CD14-positive monocyte (primary cell): Measurements from ENCODE around the gene CCT4. TPM values are rescaled to one million over a fixed set of nuclear protein-coding genes. Genes with fewer than 3 reads are reported as not detected.

ENCODE experiments used
- DNase-seq, 3 donors: peaks; one replicate each; pipeline ENCODE4 v3.0.0-alpha.2; 2011 to 2022
- H2AFZ ChIP-seq: 2 replicates; pipeline ENCODE4 v1.6.0; 2012; ENCODE audit warnings: mild to moderate bottlenecking, low read depth, low read length, inconsistent platforms; ENCODE audit not compliant: insufficient read depth, poor library complexity, severe bottlenecking
- H3K27ac ChIP-seq, 2 donors: 1 replicate in 1 of 2; 2 replicates in 1 of 2; pipeline ENCODE4 v1.5.1; 2012 to 2013; ENCODE audit warnings: low read length in 2 of 2, control low read depth in 1 of 2, inconsistent platforms in 1 of 2, low read depth in 1 of 2, mild to moderate bottlenecking in 1 of 2
- H3K27me3 ChIP-seq, 2 donors: one replicate each; pipeline versions ENCODE4 v1.6.0 to v1.6.1; 2011 to 2013; ENCODE audit warnings: low read length in 2 of 2; ENCODE audit not compliant: control insufficient read depth in 2 of 2, insufficient read depth in 2 of 2
- H3K36me3 ChIP-seq, 2 donors: replicated peaks in 1 of 2; 1 replicate in 1 of 2; 2 replicates in 1 of 2; pipeline versions ENCODE4 v1.5.1 to v1.6.1; 2012 to 2013; ENCODE audit warnings: low read length in 2 of 2, control low read depth in 1 of 2, inconsistent platforms in 1 of 2, mild to moderate bottlenecking in 1 of 2; ENCODE audit not compliant: insufficient read depth in 2 of 2, control insufficient read depth in 1 of 2
- H3K4me1 ChIP-seq, 2 donors: 1 replicate in 1 of 2; 2 replicates in 1 of 2; pipeline versions ENCODE4 v1.5.1 to v1.6.1; 2012 to 2013; ENCODE audit warnings: low read length in 2 of 2, control low read depth in 1 of 2, inconsistent platforms in 1 of 2, mild to moderate bottlenecking in 1 of 2, moderate library complexity in 1 of 2; ENCODE audit not compliant: insufficient read depth in 2 of 2, control insufficient read depth in 1 of 2
- H3K4me2 ChIP-seq: replicated peaks from 2 replicates; pipeline ENCODE3; 2012; ENCODE audit warnings: low read length, moderate library complexity, mild to moderate bottlenecking; ENCODE audit not compliant: poor library complexity, severe bottlenecking; ENCODE audit errors: extremely low read depth
- H3K4me3 ChIP-seq, 3 experiments: fragments of 200-600 bp in 1 of 3; sonication (generic) in 1 of 3; replicated peaks in 1 of 3; 1 replicate in 2 of 3; 2 replicates in 1 of 3; pipeline ENCODE4 v1.5.1; 2011 to 2013; ENCODE audit warnings: low read length in 3 of 3, mild to moderate bottlenecking in 3 of 3, control low read depth in 2 of 3, low read depth in 2 of 3, inconsistent platforms in 1 of 3, moderate library complexity in 1 of 3
- H3K79me2 ChIP-seq: 2 replicates; pipeline ENCODE4 v1.6.0; 2012; ENCODE audit warnings: mild to moderate bottlenecking, control low read depth, inconsistent platforms, low read length, moderate library complexity; ENCODE audit not compliant: insufficient read depth
- H3K9ac ChIP-seq: 2 replicates; pipeline ENCODE4 v1.6.0; 2017; ENCODE audit warnings: low read length, mild to moderate bottlenecking; ENCODE audit not compliant: insufficient read depth, poor library complexity, severe bottlenecking
- H3K9me3 ChIP-seq, 2 donors: replicated peaks in 1 of 2; 1 replicate in 1 of 2; 2 replicates in 1 of 2; pipeline versions ENCODE4 v1.5.1 to v1.6.1; 2012 to 2013; ENCODE audit warnings: low read length in 2 of 2, control low read depth in 1 of 2; ENCODE audit not compliant: control insufficient read depth in 1 of 2, insufficient read depth in 1 of 2
- H4K20me1 ChIP-seq: 2 replicates; pipeline ENCODE4 v1.6.0; 2012; ENCODE audit warnings: mild to moderate bottlenecking, low read length, control low read depth, moderate library complexity; ENCODE audit not compliant: insufficient read depth
- H3K27ac Mint-ChIP-seq, 7 donors: one replicate each; pipeline ENCODE4 v1.8.0; 2020; ENCODE audit warnings: mild to moderate bottlenecking in 7 of 7, mixed read lengths in 7 of 7, moderate library complexity in 6 of 7, inconsistent platforms in 2 of 7
- H3K27me3 Mint-ChIP-seq, 3 donors: one replicate each; pipeline ENCODE4 v1.8.0; 2021 to 2022; ENCODE audit warnings: low read depth in 3 of 3, mild to moderate bottlenecking in 3 of 3, mixed read lengths in 3 of 3, moderate library complexity in 3 of 3, inconsistent platforms in 1 of 3
- H3K36me3 Mint-ChIP-seq, 2 donors: one replicate each; pipeline ENCODE4 v1.8.0; 2020; ENCODE audit warnings: mixed read lengths in 2 of 2, inconsistent platforms in 1 of 2, mild to moderate bottlenecking in 1 of 2
- H3K4me1 Mint-ChIP-seq: one replicate; pipeline ENCODE4 v1.8.0; 2020; ENCODE audit warnings: mild to moderate bottlenecking, mixed read lengths
- H3K4me3 Mint-ChIP-seq, 2 donors: one replicate each; pipeline ENCODE4 v1.8.0; 2020; ENCODE audit warnings: mild to moderate bottlenecking in 2 of 2, mixed read lengths in 2 of 2, moderate library complexity in 1 of 2
- H3K9me3 Mint-ChIP-seq, 7 donors: one replicate each; pipeline ENCODE4 v1.8.0; 2020 to 2022; ENCODE audit warnings: mixed read lengths in 7 of 7, mild to moderate bottlenecking in 6 of 7, moderate library complexity in 6 of 7, inconsistent platforms in 2 of 7
- CTCF ChIP-seq: fragments of 200-600 bp; IDR thresholded peaks from one replicate; pipeline ENCODE4 v1.8.0; 2022; ENCODE audit warnings: antibody characterized with exemption, mild to moderate bottlenecking
- WGBS: methylation state at CpG from one replicate; pipeline ENCODE4 v1.1.5; 2013; ENCODE audit warnings: missing lambda C conversion rate; ENCODE audit not compliant: insufficient coverage; 5-methylcytosine and 5-hydroxymethylcytosine counted together
- intact Hi-C, 2 donors: fragments of 100-400 bp; cut with micrococcal nuclease; formaldehyde crosslinking; loops; one replicate each; pipeline versions ENCODE4 v1.15.0 to v1.15.1; 2023
- polyA plus RNA-seq, 3 donors: library from polyadenylated mRNA; depleted of rRNA in 1 of 3; unstranded in 2 of 3; stranded (reverse) in 1 of 3; fragments of 300-500 nt in 2 of 3; fragments of >200 nt in 1 of 3; fragmentation: Illumina TruSeq in 2 of 3; gene quantifications; 1 replicate in 2 of 3; 2 replicates in 1 of 3; pipeline ENCODE4 v1.2.3, GENCODE V29; 2012 to 2021

CCT4 gene
- polyA plus RNA-seq, 3 donors = 26.1 to 78.1 (median 73.1) TPM

DNA sequence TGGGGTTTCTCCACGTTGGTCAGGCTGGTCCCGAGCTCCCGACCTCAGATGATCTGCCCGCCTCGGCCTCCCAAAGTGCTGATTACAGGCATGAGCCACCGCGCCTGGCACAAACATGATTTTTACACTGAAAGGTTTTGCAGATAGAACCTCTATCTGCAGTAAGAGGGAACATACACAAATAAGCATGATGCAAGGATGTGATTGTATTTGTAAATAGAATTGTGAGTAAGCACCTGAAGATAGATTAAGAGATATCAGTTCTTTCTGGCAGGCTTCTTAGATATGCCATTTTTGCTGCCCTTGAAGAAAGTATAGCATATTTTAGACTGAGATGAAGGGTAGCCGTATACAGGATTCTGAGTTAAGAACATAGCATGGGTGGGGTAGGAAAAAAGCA is 20.7 kb upstream of the CCT4 start:
- peaks cover 14% of the 10 kb centered on the region for H3K4me1 Mint-ChIP-seq
- H3K36me3 Mint-ChIP-seq = peaks cover 0 to 12% of the 10 kb centered on the region in 2 donors
- no peaks in the 10 kb centered on the region for H4K20me1 ChIP-seq
- no peaks in the 10 kb centered on the region for H3K9me3 Mint-ChIP-seq
- H3K4me1 ChIP-seq = peaks cover 8 to 15% of the 10 kb centered on the region in 2 donors
- no peaks in the 10 kb centered on the region for H3K36me3 ChIP-seq
- H2AFZ ChIP-seq = no peak overlapping the region
- no peak for TF ChIP-seq CTCF
- peaks cover 0 to 2% (median 0%) of the 10 kb centered on the region in 3 donors for H3K27me3 Mint-ChIP-seq
- intact Hi-C loops = no loop called here
- H3K27ac ChIP-seq = no peak overlapping the region
- no peaks in the 10 kb centered on the region for H3K27me3 ChIP-seq
- WGBS = 95% methylated on average over 6 of the region's 8 CpGs
- no peaks in the 10 kb centered on the region for H3K9me3 ChIP-seq
- H3K79me2 ChIP-seq = peaks cover 28% of the 10 kb centered on the region
- DNase-seq = no peak
- H3K4me3 ChIP-seq = no peak overlapping the region
- no peak overlapping the region for H3K9ac ChIP-seq
- no peak overlapping the region for H3K4me3 Mint-ChIP-seq
- H3K27ac Mint-ChIP-seq = no peak overlapping the region
- no peak overlapping the region for H3K4me2 ChIP-seq

DNA sequence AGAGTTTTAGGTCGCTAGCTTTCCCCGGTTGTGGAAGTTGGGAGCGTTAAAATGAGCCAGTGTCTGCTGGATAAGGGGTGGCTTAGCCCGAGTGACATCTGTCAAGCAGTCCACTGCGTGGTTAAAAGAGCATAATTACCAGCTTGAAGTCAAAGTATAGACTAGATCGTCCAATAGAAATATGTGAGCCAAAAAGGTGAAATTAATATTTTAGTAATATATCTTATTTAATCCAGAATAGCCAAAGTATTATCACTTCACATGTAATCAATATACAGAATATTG is 17.7 kb upstream of the CCT4 start:
- peak overlapping the region in 5 of 7 donors; percentile 78 to 92 (median 89) for H3K27ac Mint-ChIP-seq
- H3K4me3 Mint-ChIP-seq = peak overlapping the region; percentile 97 to 99
- DNase-seq = no peak
- Histone ChIP-seq H2AFZ (peak overlapping the region; percentile 98), H3K4me3 (peak overlapping the region; percentile 69 to 95 (median 75)), H3K9ac (peak overlapping the region; percentile 84), H4K20me1 (no peaks in the 10 kb centered on the region), H3K79me2 (peaks cover 22% of the 10 kb centered on the region), H3K4me2 (peak overlapping the region; percentile 90), H3K9me3 (no peaks in the 10 kb centered on the region), H3K4me1 (peaks cover 8 to 15% of the 10 kb centered on the region in 2 donors), H3K27me3 (no peaks in the 10 kb centered on the region), H3K27ac (peak overlapping the region in 1 of 2 donors; percentile 89), H3K36me3 (no peaks in the 10 kb centered on the region)
- TF ChIP-seq CTCF = no peak
- no peaks in the 10 kb centered on the region for H3K9me3 Mint-ChIP-seq
- H3K27me3 Mint-ChIP-seq = peaks cover 0 to 2% (median 0%) of the 10 kb centered on the region in 3 donors
- 0% methylated on average over 3 of the region's 6 CpGs for WGBS
- peaks cover 0 to 5% of the 10 kb centered on the region in 2 donors for H3K36me3 Mint-ChIP-seq
- H3K4me1 Mint-ChIP-seq = peaks cover 14% of the 10 kb centered on the region
- intact Hi-C loops = no loop called here
